ENCODE results near the gene SSBP3.
"Not testable (repeated sequence)": the region's sequence is repeated elsewhere in the genome, so short reads cannot be mapped to it uniquely, and the experiment has no call there.

Gene SSBP3

DNA sequence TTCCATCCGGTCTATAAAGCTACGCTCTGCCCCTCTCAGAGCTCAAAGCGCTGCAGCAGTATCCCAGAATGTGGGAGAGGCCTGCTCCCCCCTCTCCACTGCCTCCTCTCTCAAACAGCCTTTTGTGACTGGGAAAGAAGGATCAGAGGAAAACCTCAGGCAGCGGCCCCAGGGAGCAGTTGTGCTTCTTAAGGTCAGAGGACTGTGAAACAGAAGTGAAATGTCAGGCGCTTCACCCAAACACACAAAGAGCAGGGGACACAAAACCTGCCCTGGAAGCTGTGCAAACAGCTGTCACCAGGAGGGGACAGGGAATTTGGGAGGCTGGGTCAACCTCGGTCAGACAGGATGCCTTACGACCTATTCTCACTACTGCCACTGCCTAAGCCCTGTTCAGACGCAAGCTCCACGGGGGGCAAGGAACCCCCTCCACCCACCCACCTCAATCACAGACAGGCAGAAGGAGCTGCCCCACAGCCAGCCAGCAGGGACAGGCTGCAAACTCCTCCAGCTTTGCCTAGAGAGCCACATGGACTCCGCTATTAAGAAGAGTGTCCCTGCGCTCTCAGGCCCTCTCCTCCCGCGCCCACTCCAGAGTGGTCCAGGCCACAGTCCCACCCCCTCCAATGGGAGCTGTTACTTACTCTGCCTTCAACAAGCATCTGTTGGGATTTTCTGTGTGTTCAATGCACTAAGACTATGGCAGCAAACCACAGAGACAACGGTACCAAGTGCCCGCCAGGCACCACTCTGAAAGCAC lies 14.6 kb downstream of the SSBP3 start:
- DNase-seq = no peak

DNA sequence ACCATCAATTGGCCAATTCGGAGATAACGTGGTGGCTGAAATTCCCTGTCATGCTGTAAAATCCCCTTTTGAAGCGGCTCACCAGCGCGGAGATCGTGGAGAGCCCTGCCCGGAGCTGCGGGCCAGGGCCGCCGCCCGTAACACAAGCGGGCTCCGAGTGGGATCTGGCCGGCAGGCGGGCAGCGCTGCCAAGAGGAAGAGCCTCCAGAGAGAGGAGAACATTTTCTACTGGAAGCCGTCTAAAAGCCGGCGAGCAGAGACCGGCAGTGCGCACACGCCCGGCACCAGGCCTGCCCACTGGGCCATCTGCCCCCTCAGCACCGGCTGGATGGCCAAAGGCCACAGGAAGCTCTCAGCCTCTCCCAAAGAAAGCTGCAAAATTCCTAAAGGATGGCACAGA lies 15.5 kb downstream of the SSBP3 start:
- DNase-seq = no peak

DNA sequence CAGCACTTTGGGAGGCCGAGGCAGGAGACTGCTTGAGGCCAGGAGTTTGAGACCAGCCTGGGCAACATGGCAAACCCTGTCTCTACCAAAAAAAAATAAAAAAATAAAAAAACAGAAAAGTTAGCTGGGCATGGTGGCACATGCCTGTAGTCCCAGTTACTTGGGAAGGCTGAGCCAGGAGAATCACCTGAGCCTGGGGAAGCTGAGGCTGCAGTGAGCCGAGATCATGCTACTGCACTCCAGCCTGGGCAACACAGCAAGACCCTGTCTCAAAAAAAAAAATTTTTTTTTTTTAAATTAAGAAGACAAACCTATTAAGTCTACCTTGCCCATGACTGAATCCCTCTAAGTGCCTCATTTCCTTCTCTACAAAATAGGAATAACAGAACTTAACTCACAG lies 16.6 kb downstream of the SSBP3 start:
- not testable (repeated sequence) for DNase-seq

DNA sequence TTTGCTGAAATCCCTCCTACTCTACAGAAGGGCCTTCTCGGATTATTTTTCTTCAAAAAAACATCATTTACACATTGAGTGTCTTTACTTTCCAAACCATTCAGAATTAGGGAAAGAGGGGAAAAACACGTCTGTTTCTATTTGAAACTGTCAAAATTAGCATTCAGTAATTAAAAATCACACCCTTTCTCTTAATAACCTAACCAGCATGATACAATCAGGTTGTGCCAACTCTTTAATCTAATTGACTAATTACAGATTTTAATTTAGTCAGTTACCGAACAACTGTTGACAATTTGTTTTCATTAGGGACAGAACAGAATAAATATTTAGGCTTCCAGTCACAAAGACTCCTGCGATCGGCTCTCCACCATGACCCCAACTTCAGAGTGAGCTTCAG lies 18.8 kb downstream of the SSBP3 start:
- DNase-seq = no peak

DNA sequence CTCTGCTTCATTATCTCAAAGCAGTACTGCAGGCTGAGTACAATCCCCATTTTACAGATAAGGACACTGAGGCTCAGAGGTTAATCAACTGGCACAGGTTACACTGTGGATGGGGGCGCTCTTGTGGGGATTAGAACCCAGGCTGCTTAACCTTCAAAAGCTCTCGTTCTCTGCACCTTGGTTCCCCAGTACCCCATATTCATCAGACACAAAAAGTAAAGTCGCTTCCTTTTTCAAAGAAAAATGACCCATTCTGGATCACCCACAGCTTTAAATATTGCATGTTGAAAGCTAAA lies 20.5 kb downstream of the SSBP3 start:
- DNase-seq = no peak

DNA sequence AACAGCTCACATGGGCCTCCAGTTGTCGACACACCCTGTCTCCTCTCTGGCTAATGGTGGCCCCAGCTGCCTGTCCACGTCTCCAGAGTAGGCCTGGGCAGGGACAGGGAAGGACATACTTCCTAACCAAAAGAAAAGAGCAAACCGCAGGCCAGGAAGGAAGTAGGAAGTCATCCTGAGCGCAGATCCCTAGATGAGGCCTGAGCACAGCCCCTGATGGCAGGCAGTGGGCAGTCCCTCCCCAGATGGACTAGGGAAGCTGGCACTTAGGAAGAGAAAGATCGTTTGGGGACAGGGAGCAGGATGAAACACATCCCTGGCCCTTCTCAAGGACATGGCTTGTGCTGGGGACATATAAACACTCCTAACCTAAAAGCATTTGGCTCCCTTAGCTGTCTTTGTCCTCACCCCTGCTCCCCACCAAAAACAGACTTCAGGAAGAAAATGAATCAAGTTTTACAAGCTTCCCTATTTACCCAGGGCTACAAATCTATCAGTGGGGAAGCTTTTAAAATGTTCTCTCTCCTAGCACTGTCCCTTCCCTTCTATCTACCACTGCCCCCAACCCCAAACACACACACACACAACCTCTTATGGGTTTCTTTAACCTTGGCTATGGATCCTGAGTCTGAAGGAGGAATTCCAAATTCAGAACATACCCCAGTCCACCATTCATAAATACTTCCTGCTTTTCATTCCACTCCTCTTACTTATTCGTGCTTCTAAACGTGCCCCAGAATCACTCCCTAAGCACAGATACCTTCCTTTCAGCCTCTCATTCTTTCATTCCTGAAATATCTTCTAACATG lies 21.1 kb downstream of the SSBP3 start:
- DNase-seq = peak; percentile 36

DNA sequence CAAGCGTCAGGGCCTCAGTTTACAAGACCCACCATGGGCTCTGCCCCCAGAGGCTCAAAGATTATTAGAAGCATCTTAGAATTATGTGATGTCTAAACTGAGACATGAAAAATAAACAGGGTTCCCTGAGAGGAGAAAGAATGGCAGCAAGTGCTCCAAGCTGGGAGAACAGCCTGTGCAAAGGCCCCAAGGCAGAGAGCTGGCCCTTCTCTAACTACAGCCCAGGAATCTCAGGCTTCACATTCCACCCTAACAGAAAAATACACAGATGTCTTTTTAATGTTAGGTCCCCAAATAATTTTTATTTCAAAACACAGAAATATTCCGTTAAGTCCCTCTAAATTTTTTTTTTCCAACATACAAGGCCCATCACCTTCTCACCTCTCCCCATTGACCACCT lies 21.7 kb downstream of the SSBP3 start:
- no peak for DNase-seq

DNA sequence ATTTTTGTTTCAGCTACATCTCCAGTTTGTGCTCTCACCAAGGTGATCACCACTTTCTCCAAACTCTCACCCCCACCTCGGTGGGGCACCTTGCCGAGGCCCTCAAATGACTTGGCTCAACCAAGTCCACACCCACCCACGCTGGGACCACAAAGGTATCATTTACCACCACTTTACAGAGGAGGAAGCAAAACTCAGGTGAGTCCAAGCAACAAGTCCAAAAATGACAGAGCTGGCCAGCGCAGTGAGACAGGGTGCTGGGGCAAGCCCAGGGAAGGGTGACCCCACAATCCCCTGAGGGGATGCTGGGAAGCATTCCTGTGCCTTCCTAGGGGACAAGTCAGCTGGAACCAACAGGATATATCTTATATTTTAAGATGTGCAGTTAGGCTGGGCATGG lies 24.7 kb downstream of the SSBP3 start:
- no peak for DNase-seq

DNA sequence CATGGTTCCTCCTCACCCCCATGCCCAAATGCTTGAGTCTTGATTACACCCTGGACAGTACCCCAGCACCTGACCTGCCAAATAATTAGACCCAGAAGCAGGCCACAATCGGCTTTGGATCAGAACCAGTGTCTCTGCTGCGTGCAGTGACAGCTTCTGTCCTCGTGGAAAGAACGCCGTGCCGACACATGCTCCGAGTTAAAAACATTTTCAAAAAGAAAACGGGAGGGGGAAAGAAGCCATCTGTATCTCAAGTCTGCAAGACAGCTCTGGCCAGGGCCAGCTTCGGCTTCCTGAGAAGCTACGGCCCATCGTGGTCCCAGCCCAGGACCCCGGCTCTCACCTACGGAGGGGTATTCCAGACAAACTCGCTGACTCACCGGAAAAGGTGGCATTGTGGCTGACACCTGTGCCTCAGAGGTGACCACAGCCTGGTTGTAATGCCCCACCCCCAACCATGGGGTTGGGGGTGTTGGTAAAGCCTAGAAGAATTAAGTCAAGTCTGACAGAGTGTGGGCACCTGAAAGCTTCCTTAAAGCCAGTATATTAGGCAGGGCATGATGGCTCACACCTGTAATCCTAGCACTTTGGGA lies 25.8 kb downstream of the SSBP3 start:
- no peak for DNase-seq

DNA sequence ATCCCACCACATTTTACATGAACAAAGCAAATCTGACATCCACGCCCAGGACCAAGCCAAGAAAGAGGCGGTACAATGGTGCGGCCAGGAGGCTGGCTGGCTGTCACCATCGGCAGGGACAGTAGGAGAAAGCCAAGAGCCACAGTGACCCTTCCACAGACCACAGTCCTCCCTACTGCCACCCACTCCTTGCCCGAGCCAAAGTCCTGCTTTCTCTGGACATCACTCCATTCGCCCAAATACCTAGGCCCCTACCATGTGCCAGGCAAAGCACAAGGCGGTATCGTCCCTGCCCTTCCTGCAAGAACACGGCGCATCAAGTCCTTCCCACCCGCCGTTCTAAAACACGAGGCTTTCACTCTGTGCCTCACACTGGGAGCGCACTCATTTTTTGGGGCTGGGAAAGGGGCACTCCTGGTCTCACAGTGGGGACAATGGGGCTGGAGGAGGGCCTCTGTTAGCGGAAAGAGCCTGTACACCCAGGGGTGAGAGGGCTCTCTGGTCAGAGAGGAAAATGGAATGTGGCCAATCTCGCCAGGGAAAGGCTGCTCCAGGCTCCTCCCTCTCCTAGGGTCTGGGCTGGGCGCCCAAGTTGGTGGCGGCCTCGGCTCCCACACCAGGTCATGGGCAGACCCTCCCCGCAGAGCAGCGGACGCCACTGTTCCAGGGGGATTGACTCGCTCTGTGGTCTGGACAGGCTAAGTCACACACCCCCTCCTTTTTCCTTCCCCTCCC lies 26.5 kb downstream of the SSBP3 start:
- no peak for DNase-seq

DNA sequence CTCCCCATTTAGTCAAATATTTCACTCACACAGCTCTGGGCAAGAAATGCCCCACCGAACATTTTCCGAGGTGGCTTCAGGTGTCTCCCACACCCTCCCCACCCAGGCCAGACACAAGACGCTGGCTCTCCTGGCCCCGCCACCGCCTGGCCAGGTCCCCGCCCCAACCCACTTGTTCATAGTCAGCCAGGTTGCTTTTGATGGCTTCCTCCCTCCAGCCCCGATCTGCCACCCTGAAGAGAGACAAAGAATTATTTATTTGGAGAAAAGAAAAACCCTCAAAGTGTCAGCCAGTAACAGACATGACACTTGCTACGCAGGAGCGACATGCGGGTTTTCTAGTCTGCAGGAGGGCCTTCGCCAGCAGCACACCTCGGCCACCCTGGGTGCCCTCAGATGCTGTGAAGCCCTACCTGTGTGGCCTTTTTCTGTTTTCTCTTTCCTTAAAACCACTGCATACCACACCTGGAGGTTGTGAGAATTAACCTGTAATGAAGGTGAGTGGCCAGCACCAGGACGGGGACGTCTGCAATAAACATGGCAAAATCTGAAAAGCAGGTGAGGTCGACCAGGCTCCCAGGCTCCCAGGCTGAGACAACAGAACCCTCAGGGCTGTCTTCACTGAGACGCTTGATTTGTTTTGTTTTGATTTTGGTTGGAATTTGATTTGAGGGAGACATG lies 27.2 kb downstream of the SSBP3 start:
- DNase-seq = no peak

DNA sequence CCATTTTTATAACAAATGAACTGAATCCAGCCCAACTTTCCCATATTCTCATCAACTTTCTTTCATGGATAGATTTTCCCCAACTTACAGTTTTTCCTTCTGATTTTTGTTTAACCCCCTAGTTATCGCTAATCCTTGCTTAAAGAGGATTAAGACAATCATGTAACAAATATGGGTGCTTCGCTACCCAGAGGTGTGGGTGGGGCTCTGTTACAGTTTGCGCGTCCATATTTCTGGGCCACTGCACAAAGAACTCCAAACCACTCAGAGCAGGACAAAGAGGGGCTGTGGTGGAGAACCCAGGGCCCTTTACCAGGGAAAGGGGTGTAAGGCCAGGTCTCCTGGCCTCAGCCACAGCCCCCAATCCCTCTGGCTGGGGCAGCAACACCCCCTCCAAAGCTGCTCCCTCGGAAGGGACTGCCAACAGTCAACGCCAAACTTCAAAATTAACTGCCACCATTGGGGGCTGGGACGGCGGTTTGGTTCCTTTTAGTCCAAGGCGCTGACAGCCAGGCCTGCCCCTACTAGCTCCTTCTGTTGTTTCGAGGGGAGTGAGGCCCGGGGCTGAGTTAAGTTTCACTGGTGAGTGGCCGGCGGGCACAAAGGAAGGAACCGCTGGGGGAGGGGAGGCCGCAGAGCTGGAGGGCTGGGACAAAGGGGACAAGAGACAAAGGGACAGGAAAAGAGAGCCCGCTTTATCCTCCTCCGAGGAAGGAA lies 27.9 kb downstream of the SSBP3 start:
- no peak for DNase-seq

DNA sequence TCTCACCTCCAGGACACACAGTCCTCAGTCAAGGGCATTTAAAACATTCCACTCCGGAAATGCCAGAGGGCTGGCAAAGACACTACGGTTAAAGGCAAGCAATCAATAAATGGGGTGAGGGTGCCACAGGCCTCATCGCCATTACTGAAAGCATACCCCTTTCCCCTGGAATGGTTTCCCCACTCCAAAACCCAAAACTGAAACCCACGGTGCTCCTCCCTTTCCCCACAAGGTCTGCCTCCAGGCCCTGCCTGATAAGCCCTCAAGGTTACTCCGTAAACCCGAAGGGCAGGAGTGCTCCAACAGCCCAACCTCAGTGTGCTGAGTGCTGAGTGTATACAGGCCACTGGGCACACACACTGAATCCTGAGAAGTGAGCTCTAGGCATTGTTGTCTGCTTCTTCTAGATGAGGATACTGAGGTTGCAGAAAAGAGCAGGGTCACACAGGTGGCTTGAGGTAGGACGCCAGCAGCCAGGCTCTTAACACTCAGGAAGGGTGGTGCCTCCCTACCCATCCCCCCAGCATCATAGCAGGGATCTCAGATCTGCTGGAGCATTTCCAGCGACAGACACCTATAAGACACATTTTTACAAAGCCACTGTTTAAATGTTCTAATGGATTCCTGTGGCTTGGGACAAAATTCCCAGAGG lies 29.0 kb downstream of the SSBP3 start:
- peak; percentile 29 for DNase-seq

DNA sequence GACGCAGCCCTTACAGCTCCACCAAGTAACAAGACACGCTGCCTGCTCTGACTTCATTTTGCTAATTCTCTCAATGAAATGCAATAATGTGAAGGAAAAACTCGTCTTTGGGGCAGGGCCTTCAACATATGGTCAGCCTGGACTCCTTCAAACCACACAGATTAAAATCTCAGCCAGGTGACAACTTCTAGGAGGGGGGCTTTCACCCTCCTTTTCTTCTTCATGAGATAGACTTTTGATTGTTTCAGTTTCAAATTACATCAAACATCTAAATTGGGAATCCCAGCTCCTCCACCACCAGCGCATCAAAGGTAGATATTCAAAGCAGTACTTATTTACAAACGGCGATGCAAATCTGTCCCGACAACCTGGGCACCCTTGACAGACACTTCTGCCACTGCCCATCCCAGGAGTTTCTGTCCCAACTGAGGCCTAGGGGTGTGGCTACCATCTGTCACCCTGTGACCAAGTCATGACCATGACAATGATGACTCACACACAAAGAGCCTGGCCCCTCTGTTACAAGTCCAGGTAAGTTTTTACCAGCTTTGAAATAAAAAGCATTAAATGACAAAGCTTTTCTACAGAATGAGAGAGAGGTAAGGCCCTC lies 29.7 kb downstream of the SSBP3 start:
- DNase-seq = no peak

DNA sequence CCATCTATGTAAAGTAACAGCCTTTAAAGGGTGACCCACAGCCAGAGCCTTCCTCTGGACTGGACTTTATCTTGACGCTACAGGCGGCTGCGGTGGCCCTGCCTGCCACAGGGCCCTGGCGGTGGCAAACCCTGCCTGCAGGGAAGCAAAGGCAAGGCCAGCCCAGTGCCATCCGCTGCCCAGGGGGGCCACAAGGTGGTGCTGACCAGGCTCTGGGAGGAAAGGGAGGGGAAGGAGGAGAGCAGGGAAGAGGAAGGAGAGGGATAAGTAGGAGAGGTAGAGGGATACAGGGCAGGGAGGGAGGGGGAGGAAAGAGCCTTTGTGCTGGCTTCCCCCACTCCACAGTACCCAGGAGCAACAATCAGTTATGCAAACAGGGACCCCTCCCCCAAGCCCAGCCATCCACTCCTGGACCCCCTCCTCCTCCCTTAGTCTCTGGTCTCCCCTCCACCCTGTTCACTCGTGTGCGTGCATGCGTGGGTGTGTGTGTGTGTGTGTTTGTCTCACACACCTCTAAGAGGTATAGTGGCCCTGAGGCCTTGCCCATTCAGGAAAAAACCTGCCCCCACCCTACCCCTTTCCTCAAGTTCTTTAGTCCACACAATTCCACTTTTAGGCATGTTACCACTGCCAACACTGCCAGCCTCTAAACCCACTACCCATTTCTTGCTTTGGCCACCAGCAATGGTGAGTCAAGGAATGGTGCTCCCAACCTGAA lies 30.3 kb downstream of the SSBP3 start:
- no peak for DNase-seq

DNA sequence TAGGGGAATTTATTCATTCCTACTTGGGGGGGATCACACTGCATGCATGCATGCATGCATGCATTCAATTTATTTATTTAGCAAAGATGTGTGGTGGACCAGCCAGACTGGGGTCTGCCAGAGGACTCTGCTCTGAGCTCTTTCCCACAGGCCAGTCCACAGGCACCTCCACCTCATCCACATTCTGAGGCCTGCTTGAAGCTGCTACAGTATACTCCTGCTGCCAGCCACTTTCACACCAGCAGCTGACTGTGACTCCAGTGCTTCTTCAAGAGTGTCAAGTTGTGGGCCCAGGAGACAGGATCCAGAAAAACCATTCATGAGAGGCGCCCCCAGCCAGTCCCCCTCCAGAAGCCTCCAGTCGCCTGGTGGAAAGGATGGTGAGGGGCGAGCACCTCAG lies 30.9 kb downstream of the SSBP3 start:
- no peak for DNase-seq

DNA sequence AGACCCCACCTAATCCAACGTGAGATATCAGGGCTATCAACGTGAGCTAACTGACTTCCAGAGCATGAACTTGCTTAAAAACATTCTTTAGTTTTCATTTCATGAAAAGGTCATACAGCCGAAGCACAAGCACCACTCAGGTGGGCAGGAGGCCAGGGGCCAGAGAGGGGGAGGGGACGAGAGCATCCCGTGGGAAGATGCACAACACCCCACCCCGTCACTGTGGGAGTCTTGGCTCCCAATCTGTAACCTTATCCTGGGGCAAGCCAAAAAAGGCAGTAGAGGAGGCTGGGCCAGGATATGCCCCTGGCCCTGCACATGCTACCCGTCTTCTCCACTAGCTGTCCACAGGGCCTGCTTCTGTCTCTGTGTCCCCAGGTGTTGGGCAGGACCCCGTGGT lies 31.4 kb downstream of the SSBP3 start:
- no peak for DNase-seq

DNA sequence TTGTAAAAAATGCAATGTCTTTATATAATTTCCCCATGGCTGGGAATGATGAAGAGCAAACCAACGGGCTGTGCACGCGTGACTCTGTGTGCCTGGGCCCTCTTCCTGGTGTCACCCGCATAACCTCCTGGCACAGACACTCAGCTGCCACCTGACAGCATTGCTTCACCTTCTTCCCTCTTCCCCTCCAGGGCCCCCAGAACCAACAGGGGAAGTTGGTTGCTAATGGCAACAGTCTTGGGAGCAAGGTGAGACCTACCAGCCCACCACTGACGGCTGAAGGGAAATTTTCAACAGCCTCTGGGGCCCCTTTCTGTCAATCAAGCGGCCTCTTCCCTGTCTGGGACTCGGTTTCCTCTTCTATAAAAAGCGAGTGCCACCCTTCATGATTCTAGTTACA lies 33.2 kb downstream of the SSBP3 start:
- no peak for DNase-seq

DNA sequence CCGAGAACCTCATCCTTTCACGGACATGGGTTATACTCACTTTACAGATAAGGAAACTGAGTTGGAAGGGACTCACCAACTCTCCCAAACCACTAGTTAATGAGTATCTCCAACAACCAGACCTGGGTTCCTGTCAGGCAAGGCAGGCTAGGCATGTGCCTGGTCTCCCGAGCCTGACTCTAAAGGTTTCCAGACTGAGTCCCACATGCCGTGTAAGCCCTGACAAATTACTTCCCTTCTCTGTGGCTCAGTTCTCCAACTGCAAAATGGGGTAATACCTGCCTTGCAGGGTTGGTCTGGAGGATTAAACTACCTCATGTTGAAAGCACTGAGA lies 34.3 kb downstream of the SSBP3 start:
- DNase-seq = no peak

DNA sequence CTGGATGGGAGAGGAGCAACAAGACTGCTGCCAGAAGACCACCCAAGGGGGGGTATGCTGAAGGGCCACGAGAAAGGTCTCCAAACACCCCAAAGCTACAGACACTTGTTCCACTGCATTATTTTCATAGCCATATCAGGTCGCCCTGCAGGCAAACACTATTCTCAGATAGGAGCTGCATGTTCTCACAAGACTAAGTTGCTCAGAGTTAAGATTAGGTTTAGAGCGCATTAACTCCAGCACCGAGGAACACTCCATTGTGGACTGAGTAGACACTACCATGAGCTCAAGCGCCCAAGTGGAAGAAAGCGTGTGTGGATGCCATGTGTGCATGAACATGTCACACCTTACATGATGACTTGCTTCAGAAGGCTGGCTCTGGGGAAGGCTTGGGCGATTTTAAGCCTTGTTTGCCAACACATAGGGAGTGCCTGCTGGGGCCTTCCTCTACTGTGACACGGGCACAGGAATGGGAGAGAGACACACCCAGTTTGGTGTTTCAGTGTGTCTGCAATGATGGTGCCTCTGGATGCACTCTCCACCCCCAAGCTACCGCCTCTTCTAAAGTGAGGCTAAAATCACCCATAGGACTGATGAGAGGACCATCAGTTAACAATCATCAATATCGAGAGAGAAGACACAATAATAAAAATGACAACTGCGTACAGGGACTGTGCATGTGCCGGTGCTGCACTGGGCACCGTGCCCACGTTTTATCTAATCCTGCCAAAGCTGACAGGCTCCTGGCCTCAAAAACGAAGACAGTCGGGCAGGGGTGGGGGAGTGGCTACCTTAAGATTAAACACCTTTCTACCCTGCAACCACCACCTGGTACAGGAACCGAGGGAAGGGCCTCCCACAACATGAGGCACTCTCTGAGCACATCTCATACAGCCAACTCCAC lies 34.9 kb downstream of the SSBP3 start:
- no peak for DNase-seq
